Natural killer cell treated with Interleukin-12 subunit alpha and Interleukin-12 subunit beta and Interleukin-15 and Interleukin-18, amount 100 ng/mL, for 72 hours (primary cell): ENCODE data around the gene TP53TG5. TPM values are rescaled to one million over a fixed set of nuclear protein-coding genes. Genes with fewer than 3 reads are reported as not detected.
A peak's percentile ranks its signal among the peaks of the same experiment; 100 is the strongest.
"Not testable (repeated sequence)": the region's sequence is repeated elsewhere in the genome, so short reads cannot be mapped to it uniquely, and the experiment has no call there.

Source experiments
- ATAC-seq, 2 donors: fragments of 150-1000 bp; cut with Tn5 transposase in 1 of 2; sonication (Bioruptor Pico), chemical (Tn5 transposase) in 1 of 2; 2 replicates each; pipeline ENCODE4 v1.10.0; 2021
- DNase-seq: peaks from one replicate; pipeline ENCODE4 v3.0.0; 2022; ENCODE audit warnings: low spot score
- H3K27ac Mint-ChIP-seq, 2 donors: 1 replicate in 1 of 2; 2 replicates in 1 of 2; pipeline ENCODE4 v1.8.0; 2022; ENCODE audit warnings: mixed read lengths in 2 of 2, mild to moderate bottlenecking in 1 of 2, moderate library complexity in 1 of 2
- H3K27me3 Mint-ChIP-seq, 2 donors: 1 replicate in 1 of 2; 2 replicates in 1 of 2; pipeline ENCODE4 v1.8.0; 2022; ENCODE audit warnings: mixed read lengths in 2 of 2
- H3K36me3 Mint-ChIP-seq: one replicate; pipeline ENCODE4 v1.8.0; 2022; ENCODE audit warnings: mixed read lengths
- H3K4me1 Mint-ChIP-seq, 2 donors: 1 replicate in 1 of 2; 2 replicates in 1 of 2; pipeline ENCODE4 v1.8.0; 2022; ENCODE audit warnings: low read depth in 2 of 2, mixed read lengths in 2 of 2, mild to moderate bottlenecking in 1 of 2
- H3K4me3 Mint-ChIP-seq: one replicate; pipeline ENCODE4 v1.8.0; 2022; ENCODE audit warnings: mixed read lengths
- H3K9me3 Mint-ChIP-seq: 2 replicates; pipeline ENCODE4 v1.8.0; 2022; ENCODE audit warnings: mixed read lengths
- total RNA-seq, 2 donors: library from RNA; stranded (reverse); gene quantifications; one replicate each; pipeline ENCODE4 v1.2.3, GENCODE V29; 2022

TP53TG5 gene
- total RNA-seq, 2 donors from 2014 or later: not detected

DNA sequence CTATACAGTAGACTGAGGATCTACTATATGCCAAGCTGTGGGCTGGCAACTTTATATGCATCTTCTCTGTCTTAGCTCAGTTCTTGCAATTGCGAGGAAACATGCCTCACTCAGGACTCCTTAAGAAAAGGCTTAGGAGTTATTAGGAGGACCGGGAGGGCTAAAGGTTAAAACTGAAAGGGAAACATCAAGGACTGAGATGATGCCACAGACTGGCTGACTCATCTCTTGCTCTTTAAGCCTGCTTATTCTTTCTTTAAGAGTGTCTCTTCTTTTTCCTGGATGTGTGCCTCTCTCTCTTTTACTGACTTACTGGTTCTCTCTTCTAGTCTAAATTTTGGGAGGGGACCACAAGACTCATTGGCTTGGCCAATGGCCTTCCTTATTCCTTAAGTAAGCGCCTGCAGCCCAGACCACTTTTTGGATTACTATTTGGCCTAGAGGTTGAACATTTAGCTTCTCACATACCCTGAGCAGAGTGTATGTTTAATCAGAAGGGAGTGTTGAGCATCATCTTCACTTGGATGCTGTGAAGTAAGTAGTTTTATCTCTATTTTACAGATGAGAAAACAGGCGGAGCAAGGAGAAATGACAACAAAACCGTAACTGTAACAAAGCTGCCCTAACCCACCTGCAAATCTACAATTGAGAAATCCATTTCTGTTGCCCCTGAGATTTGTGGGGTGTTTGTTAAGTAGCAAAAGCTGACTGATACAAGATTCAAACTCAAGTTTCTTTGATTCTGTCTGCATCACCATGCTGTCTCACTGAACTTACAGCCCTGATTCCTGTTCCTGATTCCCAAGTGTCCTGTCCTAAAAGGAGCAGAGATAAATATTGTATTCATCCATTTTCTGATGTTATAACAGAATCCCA is 22.7 kb downstream of the TP53TG5 start:
- H3K36me3 Mint-ChIP-seq: no peaks in the 10 kb centered on the region

DNA sequence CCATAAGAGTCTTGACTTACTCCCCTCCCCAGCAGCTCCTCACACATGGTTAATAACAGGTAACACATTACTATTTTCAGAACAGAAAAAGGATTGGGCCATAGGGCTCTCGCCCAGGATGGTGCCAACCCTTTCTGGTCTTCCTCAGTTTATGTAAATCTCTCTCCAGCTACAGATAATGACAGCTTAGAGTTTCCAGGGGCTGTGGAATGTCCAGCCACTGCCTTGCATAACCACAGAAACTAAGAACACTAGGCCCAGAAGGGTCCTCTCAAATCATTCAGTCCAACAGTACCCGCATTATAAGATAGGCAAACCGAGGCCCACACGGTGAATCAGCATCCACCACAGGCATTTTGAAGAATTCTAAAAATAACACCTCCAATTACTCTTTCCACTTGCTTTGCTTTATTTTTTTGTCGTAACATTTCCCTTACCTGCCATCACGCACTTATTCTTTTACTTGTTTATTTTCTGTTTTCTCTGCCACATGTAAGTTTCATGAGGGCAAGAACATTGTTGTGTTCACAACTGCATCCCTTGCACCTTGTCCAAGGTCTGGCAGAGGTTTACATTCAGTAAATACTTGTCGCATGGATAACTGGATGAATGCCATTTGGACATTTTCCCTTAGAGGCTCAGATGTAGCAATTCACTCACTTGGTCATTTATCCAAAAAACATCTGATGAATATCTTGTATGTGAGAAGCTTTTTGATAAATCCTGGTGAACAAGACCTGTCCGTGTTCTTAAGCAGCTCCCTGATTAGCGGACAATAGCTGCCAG is 23.5 kb downstream of the TP53TG5 start:
- no peak for DNase-seq
- peaks cover 15 to 19% of the 10 kb centered on the region in 2 donors for H3K4me1 Mint-ChIP-seq

More for the DNA sequence above, 22.7 kb downstream of the TP53TG5 start:
- DNase-seq (no peak), ATAC-seq (peak; percentile 80)
- no peaks in the 10 kb centered on the region for H3K9me3 Mint-ChIP-seq
- peak overlapping the region; percentile 46 for H3K4me3 Mint-ChIP-seq
- H3K27ac Mint-ChIP-seq: peak overlapping the region; percentile 63 to 74
- peaks cover 15 to 19% of the 10 kb centered on the region in 2 donors for H3K4me1 Mint-ChIP-seq
- H3K27me3 Mint-ChIP-seq: no peaks in the 10 kb centered on the region

DNA sequence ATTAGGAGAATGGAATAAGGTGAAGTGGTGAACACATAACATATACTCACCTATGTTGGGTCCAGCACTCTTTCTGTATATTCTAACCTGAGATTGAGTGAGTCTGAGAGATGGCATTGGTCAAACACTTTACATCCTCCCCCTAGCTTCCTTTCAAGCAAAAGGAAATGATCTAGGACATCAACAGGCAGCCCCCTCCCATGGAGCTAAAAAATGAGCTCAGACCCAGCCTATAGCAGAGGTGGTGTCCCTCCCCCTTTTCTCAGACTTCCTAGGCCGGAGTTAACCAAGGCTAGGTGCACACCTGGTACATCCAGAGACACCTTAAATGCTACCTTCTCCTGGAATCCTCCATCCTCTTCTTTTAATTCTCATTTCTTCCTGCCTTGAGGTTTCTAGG is 24.4 kb downstream of the TP53TG5 start:
- no peaks in the 10 kb centered on the region for H3K36me3 Mint-ChIP-seq
- no peaks in the 10 kb centered on the region for H3K27me3 Mint-ChIP-seq
- H3K4me3 Mint-ChIP-seq: no peak overlapping the region
- DNase-seq (no peak), ATAC-seq (no peak)
- H3K9me3 Mint-ChIP-seq: no peaks in the 10 kb centered on the region
- peak overlapping the region in 1 of 2 donors; percentile 74 for H3K27ac Mint-ChIP-seq
- H3K4me1 Mint-ChIP-seq: peaks cover 15 to 19% of the 10 kb centered on the region in 2 donors

More for the DNA sequence above, 23.5 kb downstream of the TP53TG5 start:
- Mint-ChIP-seq H3K9me3 (no peaks in the 10 kb centered on the region), H3K36me3 (no peaks in the 10 kb centered on the region), H3K4me3 (peak overlapping the region; percentile 46), H3K27ac (peak overlapping the region; percentile 63 to 74), H3K27me3 (no peaks in the 10 kb centered on the region)
- no peak for ATAC-seq

DNA sequence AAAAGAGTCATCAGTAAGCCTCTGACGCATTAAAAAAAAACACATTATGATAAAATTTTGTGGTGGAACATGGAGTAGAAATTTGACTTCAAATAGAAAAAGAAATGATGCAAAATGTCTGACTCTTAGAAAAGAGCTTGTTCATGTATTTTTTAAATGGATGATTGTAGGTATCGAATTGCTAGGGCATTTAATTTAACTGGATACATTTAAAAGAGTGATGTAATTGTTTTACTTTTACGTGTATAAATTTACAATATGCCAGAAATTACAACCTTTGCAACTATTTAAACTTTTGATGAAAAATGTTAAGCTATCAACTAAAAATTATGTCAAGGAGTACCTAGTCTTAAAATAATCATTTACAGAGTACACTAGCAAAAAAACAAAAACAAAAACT is 25.4 kb downstream of the TP53TG5 start:
- H3K36me3 Mint-ChIP-seq: no peaks in the 10 kb centered on the region
- DNase-seq (no peak), ATAC-seq (no peak)
- H3K27me3 Mint-ChIP-seq: no peaks in the 10 kb centered on the region
- peaks cover 17 to 23% of the 10 kb centered on the region in 2 donors for H3K4me1 Mint-ChIP-seq
- no peak overlapping the region for H3K4me3 Mint-ChIP-seq
- no peaks in the 10 kb centered on the region for H3K9me3 Mint-ChIP-seq
- no peak overlapping the region for H3K27ac Mint-ChIP-seq

DNA sequence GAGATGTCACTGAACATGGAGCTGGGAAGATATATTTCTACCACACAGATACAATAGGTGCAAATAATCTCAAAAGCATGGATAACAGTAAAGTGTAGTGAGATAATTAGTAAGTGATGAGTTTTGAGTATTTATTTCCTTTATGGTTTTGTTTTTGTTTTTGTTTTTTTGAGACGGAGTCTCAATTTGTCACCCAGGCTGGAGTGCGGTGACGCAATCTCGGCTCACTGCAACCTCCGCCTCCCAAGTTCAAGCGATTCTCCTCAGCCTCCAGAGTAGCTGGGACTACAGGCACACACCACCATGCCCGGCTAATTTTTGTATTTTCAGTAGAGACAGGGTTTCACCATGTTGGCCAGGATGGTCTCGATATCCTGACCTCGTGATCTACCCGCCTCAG is 27.3 kb downstream of the TP53TG5 start:
- not testable (repeated sequence) for DNase-seq, H3K9me3 Mint-ChIP-seq, H3K27ac Mint-ChIP-seq, H3K4me3 Mint-ChIP-seq, H3K27me3 Mint-ChIP-seq, ATAC-seq, H3K36me3 Mint-ChIP-seq
- H3K4me1 Mint-ChIP-seq: peaks cover 30 to 32% of the 10 kb centered on the region in 2 donors

DNA sequence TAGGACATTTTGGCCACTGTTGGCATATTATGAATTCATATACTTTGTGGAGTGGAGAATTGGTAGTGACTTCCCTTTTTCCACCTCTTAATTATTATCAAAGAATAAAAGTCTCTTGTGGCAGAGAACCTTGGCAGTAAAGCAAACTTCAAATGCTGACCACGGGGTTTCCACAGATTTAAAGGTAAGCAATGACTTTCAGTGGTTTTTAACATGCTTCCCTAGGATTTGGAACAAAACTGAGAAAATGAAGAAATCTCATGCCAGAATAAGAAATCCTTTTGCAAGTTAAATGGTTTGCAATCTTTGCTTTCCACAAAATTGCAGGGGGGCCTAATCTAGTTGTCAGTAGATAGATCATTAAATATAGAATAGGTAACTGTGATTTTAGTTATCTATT is 27.9 kb downstream of the TP53TG5 start:
- peaks cover 29 to 32% of the 10 kb centered on the region in 2 donors for H3K4me1 Mint-ChIP-seq
- no peak overlapping the region for H3K4me3 Mint-ChIP-seq
- ATAC-seq (no peak), DNase-seq (no peak)
- H3K27me3 Mint-ChIP-seq: no peaks in the 10 kb centered on the region
- H3K36me3 Mint-ChIP-seq: no peaks in the 10 kb centered on the region
- no peak overlapping the region for H3K27ac Mint-ChIP-seq
- no peaks in the 10 kb centered on the region for H3K9me3 Mint-ChIP-seq

DNA sequence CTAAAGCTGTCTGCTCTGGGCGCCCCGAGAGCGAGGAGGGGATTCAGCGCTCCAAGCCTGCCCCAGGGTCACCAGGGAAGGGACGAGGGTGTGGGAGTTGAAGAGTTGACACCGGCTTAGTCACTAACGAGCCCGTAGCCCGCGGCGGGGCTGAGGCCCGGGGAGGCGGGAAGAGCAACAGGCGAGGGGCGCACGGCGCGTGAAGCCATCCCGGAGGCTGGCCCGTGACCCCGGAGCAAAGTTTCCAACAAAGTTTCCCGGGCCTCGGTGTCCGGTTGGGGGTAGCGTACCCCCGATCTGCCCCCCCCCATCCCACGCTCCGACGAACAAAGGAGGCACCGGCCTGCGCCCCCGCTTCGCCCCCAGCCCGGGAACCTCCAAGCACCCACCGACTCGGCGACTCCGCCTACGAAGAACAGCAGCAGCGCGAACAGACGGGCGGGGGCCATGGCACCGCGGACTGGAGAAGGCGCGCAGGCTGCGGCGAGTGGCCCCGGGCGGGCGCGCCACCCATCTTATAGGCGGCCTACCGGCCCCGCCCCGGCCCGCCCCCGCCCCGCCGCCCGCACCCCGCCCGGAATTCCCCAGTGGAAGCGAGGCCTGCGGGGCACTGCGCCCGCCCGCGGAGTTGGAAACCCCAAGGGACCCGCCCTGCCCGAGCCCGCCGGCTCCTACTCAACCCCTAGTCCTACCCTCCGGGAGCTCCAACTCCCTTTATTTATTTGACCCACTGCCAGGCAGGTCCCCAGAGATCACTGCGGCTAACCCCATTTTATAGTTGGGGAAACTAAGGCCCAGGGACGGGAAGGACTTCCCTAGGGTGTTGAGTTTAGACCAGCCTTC is 30.0 kb downstream of the TP53TG5 start, which contains the start of gene SDC4:
TSS of gene SDC4 (minus strand) at position 489 of the 843 bp plus-strand sequence. CDS start at position 449, 40 bp downstream.
- Mint-ChIP-seq H3K9me3 (no peaks in the 10 kb centered on the region), H3K36me3 (no peaks in the 10 kb centered on the region), H3K27me3 (no peaks in the 10 kb centered on the region), H3K4me3 (peak within 1 kb of the TSS; percentile 88), H3K4me1 (peaks cover 23 to 29% of the 10 kb centered on the region in 2 donors), H3K27ac (peak within 1 kb of the TSS; percentile 56 to 60)
- peak; percentile 89 to 90 for ATAC-seq
- DNase-seq: peak; percentile 78

DNA sequence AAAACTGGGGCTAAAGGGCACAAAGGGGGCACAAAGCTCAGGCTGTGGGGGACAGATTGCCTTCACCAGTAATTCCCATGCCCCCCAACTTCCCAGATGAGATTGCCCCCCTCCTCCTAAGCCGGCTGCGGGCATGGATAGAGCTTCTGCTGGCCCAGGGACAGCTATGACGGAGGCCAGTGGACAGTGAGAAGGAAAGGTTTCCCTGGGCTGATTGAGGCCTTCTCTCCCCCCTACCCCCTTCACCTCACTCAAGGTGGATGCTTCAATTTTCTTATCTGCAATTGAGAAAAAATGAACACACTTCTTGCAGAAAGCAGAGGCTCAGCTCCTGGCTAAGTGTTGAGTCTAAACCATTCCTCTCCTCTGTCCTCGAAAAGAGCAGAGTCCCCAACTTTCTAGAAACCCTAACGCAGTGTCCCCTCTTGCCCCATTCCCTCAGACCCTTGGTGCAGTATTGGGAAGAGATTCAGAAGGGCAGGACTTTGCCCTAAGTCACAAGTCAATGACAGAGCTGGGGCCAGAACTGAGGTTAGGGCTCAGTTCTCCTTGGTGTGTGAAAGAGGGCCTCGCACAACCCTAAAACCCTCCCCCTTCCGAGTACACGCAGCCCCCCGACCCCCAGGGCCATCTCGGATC is 30.7 kb downstream of the TP53TG5 start:
- H3K9me3 Mint-ChIP-seq: no peaks in the 10 kb centered on the region
- peak overlapping the region; percentile 88 for H3K4me3 Mint-ChIP-seq
- H3K27ac Mint-ChIP-seq: peak overlapping the region; percentile 56 to 60
- no peaks in the 10 kb centered on the region for H3K27me3 Mint-ChIP-seq
- H3K4me1 Mint-ChIP-seq: peaks cover 23 to 29% of the 10 kb centered on the region in 2 donors
- no peaks in the 10 kb centered on the region for H3K36me3 Mint-ChIP-seq
- ATAC-seq (peak in 1 of 2 donors; percentile 4), DNase-seq (no peak)

DNA sequence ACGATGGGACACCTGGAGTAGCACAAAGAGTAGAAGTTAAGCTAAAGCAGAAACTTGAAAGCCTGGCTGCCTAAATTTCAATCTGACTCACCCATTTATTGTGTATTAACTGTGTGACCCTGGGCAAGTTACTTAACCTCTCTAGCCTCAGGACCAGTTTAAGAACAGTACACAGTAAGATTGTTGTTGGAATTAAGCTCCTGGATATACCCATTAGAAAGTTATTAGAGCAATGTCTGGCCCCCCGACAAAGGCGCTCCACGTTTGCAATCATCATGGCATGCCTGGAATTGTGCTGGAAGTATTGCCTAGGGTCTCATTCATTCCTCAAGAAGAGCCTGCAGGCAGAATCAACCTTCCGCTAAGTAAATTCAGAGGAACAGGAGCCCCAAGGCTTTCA is 31.3 kb downstream of the TP53TG5 start:
- H3K4me3 Mint-ChIP-seq: peak overlapping the region; percentile 88
- H3K27me3 Mint-ChIP-seq: no peaks in the 10 kb centered on the region
- H3K36me3 Mint-ChIP-seq: no peaks in the 10 kb centered on the region
- DNase-seq (no peak), ATAC-seq (no peak)
- H3K4me1 Mint-ChIP-seq: peaks cover 23 to 29% of the 10 kb centered on the region in 2 donors
- H3K9me3 Mint-ChIP-seq: no peaks in the 10 kb centered on the region
- peak overlapping the region; percentile 56 to 60 for H3K27ac Mint-ChIP-seq

DNA sequence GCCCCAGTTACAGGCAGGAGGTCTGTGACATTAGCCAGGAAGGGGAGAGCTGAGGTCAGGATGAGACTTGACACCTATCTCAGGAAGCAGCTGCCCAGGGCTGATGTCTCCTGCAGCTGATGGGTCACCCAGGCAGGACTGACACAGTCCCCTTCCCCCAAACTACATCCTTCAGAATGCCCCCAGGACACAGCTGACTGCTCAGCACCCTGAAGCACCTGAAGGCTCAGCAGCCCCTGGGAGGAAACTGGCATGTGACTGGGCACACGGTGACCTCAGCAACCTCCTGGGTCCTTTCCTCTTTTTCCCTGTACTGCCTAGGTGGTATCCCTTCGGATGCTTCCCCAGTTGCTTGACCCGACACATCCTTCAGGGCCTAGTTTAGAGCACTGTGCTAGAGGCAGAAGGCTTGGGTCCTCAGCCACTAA is 31.8 kb downstream of the TP53TG5 start:
- Mint-ChIP-seq H3K36me3 (no peaks in the 10 kb centered on the region), H3K4me1 (peaks cover 23 to 29% of the 10 kb centered on the region in 2 donors), H3K27me3 (no peaks in the 10 kb centered on the region), H3K4me3 (peak overlapping the region; percentile 88), H3K9me3 (no peaks in the 10 kb centered on the region), H3K27ac (peak overlapping the region; percentile 56 to 60)
- DNase-seq: peak; percentile 68
- ATAC-seq: peak; percentile 30 to 34

DNA sequence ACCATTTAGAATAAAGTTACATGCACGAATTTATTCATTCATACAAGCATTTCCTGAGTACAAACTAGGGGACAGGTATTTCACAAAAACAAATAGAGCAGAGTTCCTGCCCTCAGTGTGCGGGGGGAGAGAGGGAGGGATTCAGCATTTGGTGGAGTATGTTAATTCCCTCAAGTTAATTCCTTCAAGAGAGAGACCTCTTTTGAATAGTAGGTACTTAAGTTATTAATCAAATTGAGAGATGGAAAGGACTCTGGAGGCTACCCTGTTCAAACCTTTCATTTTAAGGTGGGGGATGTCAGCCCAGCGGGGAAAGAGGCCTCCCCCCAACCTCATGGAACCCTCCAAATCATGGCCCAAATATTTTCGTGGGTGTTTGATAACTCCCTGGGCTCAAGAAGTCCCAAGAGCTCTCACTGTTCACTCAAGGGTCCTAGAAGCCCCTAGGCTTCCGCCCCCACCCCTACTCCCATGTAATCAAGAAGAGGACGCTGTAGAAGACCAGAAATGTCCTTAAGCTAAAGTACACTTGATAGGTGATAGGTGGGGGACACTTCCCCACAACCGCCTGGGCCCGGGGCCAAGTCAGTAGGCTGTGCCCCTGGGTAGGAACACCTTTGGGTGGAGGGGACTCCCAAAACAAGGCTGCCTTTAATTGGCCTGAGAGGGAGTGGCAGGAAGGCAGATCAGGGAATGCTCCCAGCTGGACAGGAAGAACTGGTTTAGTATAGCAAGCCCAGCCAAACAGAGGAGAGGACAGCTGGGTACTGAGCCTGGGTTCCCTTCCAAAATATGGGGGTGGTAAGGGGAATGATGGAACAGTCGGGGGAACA is 32.8 kb downstream of the TP53TG5 start:
- H3K36me3 Mint-ChIP-seq: no peaks in the 10 kb centered on the region
- peaks cover 23 to 29% of the 10 kb centered on the region in 2 donors for H3K4me1 Mint-ChIP-seq
- no peak for DNase-seq
- peak overlapping the region; percentile 88 for H3K4me3 Mint-ChIP-seq
- H3K27ac Mint-ChIP-seq: peak overlapping the region; percentile 56 to 60
- H3K27me3 Mint-ChIP-seq: no peaks in the 10 kb centered on the region
- no peak for ATAC-seq
- no peaks in the 10 kb centered on the region for H3K9me3 Mint-ChIP-seq
